ENCODE results near the gene MSI2.

Gene MSI2

GRCh38 chr17:57518587-57519581 lies 262.6 kb downstream of the MSI2 start:
- no peaks in the 10 kb centered on the region for H3K27me3 ChIP-seq
- H3K4me3 ChIP-seq (ENCODE audit: low read depth, low read length) = peak overlapping the region; percentile 5; the same call in 1 of the 2 replicates
- H3K36me3 ChIP-seq = 0 out of 2 replicates have a peak, but pooled peaks cover 3% of the 10 kb centered on the region
- peaks cover 58% of the 10 kb centered on the region for H3K4me1 ChIP-seq
- H3K9me3 ChIP-seq = no peaks in the 10 kb centered on the region
- DNase-seq = peak; percentile 96
- no peak for TF ChIP-seq CTCF (IDR thresholded peaks at IDR 0.05; ENCODE audit: low read depth, low read length)

- no peak for TF ChIP-seq CTCF (IDR thresholded peaks at IDR 0.05; ENCODE audit: low read depth, low read length)
- H3K27me3 ChIP-seq = no peaks in the 10 kb centered on the region
- peaks cover 67% of the 10 kb centered on the region for H3K4me1 ChIP-seq
- DNase-seq = no peak
- 0 out of 2 replicates have a peak, but pooled peaks cover 3% of the 10 kb centered on the region for H3K36me3 ChIP-seq
- no peaks in the 10 kb centered on the region for H3K9me3 ChIP-seq
- H3K4me3 ChIP-seq (ENCODE audit: low read depth, low read length) = no peak overlapping the region
Measured at GRCh38 chr17:57519800-57520199, 263.5 kb downstream of the MSI2 start.

GRCh38 chr17:57521606-57522005 lies 265.3 kb downstream of the MSI2 start:
- Histone ChIP-seq H3K9me3 (no peaks in the 10 kb centered on the region), H3K4me3 (ENCODE audit: low read depth, low read length) (no peak overlapping the region), H3K36me3 (0 out of 2 replicates have a peak, but pooled peaks cover 3% of the 10 kb centered on the region), H3K27me3 (no peaks in the 10 kb centered on the region), H3K4me1 (peaks cover 64% of the 10 kb centered on the region)
- no peak for TF ChIP-seq CTCF (IDR thresholded peaks at IDR 0.05; ENCODE audit: low read depth, low read length)
- no peak for DNase-seq

DNA sequence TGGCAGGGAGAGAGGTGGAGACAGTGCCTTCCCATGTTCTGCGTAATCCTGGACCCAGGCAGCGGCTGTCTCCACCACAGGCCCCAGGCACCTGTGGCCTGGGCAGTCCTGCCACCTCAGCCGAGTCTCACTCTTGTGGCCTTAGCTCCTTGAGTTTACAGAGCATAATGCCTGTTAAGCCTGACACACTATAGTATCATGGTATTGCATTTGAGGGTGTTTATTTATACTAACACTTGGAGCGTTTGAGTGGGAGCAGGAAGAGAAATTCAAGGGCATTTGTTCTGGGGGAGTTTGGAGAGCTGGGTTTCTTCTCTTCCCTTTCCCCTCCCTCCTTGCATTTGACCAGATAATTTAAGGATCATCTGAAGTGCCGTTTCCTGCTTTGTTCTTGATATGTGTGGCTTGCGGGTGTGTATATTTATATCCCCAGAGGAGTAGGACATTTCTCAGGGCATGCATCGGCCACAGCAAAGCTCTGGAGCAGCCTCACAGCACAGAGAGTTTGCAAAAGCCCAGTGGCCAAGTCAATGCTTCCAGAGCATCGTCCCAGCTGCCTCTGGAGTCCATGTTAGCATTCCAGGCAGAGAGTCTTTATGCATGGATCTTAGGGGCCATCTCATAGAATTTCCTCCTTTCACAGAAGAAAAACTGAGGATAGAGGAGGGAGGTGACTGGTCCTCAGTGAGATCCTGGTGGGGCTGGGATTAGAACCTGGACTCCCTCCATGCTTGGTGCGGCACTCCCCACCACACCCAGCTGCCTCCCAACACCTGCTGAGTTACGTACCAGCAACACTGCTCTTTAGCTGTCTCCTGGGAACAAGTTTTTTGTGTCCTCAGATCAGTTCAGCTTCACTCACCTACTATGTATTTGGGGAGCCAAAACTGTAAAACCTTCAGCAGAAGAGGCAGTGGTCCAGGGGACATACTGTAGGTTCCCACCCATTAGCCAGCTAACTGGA lies 266.0 kb downstream of the MSI2 start:
- peaks cover 62% of the 10 kb centered on the region for H3K4me1 ChIP-seq
- no peak for TF ChIP-seq CTCF (IDR thresholded peaks at IDR 0.05; ENCODE audit: low read depth, low read length)
- H3K27me3 ChIP-seq = no peaks in the 10 kb centered on the region

GRCh38 chr17:57523926-57524632 lies 267.8 kb downstream of the MSI2 start:
- Histone ChIP-seq H3K4me3 (ENCODE audit: low read depth, low read length) (no peak overlapping the region), H3K9me3 (no peaks in the 10 kb centered on the region), H3K36me3 (0 out of 2 replicates have a peak, but pooled peaks cover 3% of the 10 kb centered on the region), H3K27me3 (no peaks in the 10 kb centered on the region), H3K4me1 (peaks cover 64% of the 10 kb centered on the region)
- no peak for DNase-seq
- TF ChIP-seq CTCF (IDR thresholded peaks at IDR 0.05; ENCODE audit: low read depth, low read length) = no peak

More for the DNA sequence above, 266.0 kb downstream of the MSI2 start:
- Histone ChIP-seq H3K4me3 (ENCODE audit: low read depth, low read length) (no peak overlapping the region), H3K9me3 (no peaks in the 10 kb centered on the region), H3K36me3 (0 out of 2 replicates have a peak, but pooled peaks cover 3% of the 10 kb centered on the region)
- DNase-seq = no peak
